Measurements from ENCODE around the gene MICU1.

- TF ChIP-seq CTCF (IDR thresholded peaks at IDR 0.05): no peak
- no peak for TF ChIP-seq POLR2A (IDR thresholded peaks at IDR 0.05)
These were observed 75.6 kb downstream of the MICU1 start for GRCh38 chr10:72550239-72550638.

Data from sigmoid colon (tissue), 3 donors.